Lower lobe of right lung (tissue), 2 donors: ENCODE data around the gene ZNF804A. TPM values are rescaled to one million over a fixed set of nuclear protein-coding genes. Genes with fewer than 3 reads are reported as not detected.

Experiments used
- ATAC-seq, 2 donors: fragments of 200-7000 bp; cut with Tn5 transposase; one replicate each; pipeline ENCODE4 v1.9.1; 2020 to 2022; ENCODE audit warnings: mild to moderate bottlenecking in 2 of 2, moderate library complexity in 2 of 2
- DNase-seq: peaks from one replicate; pipeline ENCODE4 v3.0.0-alpha.2; 2020
- H3K27ac ChIP-seq: fragments of 200-600 bp; one replicate; pipeline ENCODE4 v1.8.0; 2022
- H3K27me3 ChIP-seq: fragments of 200-600 bp; one replicate; pipeline ENCODE4 v1.8.0; 2022; ENCODE audit warnings: low read depth
- H3K36me3 ChIP-seq: fragments of 200-600 bp; one replicate; pipeline ENCODE4 v1.8.0; 2022; ENCODE audit warnings: mild to moderate bottlenecking
- H3K4me1 ChIP-seq: fragments of 200-600 bp; one replicate; pipeline ENCODE4 v1.8.0; 2022
- H3K4me3 ChIP-seq: fragments of 200-600 bp; one replicate; pipeline ENCODE4 v1.8.0; 2022; ENCODE audit warnings: mild to moderate bottlenecking
- H3K9me3 ChIP-seq: fragments of 200-600 bp; one replicate; pipeline ENCODE4 v1.8.0; 2022
- CTCF ChIP-seq: fragments of 200-600 bp; IDR thresholded peaks from one replicate; pipeline ENCODE4 v1.8.0; 2022; ENCODE audit warnings: antibody characterized with exemption, mild to moderate bottlenecking
- intact Hi-C: fragments of 100-400 bp; cut with DNase I; formaldehyde crosslinking; loops from one replicate; pipeline ENCODE4 v1.11.0; 2022
- total RNA-seq: library from RNA; stranded (reverse); fragmentation: NEBNext Ultra II Directional; extraction: Animal tissue kit (Norgen Biotek cat#: 25700); gene quantifications from one replicate; pipeline ENCODE4 v1.2.1, GENCODE V29; 2021
- donor health status: DM: no; HTN: yes; CAD: no; lungs with severe emphysema.

Gene ZNF804A
- total RNA-seq, 1 donor from 2014 or later = 1.3 TPM

DNA sequence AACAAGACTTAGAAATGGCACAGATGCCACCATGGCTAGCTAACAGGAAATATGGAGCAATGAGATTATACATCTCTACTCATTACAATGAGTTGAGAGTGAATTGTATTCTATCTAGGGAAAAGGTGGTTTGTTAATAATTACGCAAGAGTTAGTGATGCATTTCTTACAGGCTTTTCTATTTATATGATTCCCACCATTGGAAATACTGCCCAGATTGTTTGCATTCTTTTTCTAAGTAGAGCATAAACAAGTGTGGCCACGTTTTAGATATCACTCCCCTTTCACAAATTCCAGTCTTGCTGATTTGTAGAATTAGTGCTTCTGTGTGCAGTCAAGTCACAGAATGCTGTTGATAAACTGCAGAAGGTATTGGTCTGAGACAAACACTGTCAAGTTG is 56.6 kb downstream of the ZNF804A start:
- no peak overlapping the region for H3K4me3 ChIP-seq
- TF ChIP-seq CTCF = no peak
- no peaks in the 10 kb centered on the region for H3K27me3 ChIP-seq
- H3K36me3 ChIP-seq = no peaks in the 10 kb centered on the region
- DNase-seq = no peak
- no peak for ATAC-seq
- H3K9me3 ChIP-seq = no peaks in the 10 kb centered on the region
- H3K4me1 ChIP-seq = no peaks in the 10 kb centered on the region
- H3K27ac ChIP-seq = no peak overlapping the region
- intact Hi-C loops = no loop called here

DNA sequence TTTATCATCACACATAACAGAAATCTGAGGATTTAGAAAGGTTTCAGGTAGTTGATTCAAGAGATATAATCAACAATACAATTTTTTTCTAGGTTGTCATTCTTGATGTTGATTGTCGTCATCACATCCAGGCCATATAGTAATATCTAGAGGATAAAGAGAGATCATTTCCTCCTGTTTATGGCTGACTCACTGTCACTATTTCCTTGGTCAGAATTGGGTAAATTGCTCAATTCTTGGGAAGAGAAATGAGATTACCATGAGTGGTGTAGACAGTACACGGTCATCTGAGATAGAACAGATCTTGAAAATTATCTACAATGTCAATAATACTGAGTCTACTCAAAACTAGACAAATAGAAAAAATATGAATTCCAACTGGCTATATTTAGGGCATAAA is 78.8 kb downstream of the ZNF804A start:
- Histone ChIP-seq H3K36me3 (no peaks in the 10 kb centered on the region), H3K27me3 (no peaks in the 10 kb centered on the region), H3K9me3 (no peaks in the 10 kb centered on the region), H3K27ac (no peak overlapping the region), H3K4me1 (no peaks in the 10 kb centered on the region), H3K4me3 (no peak overlapping the region)
- ATAC-seq = no peak
- intact Hi-C loops = no loop called here
- TF ChIP-seq CTCF = no peak
- no peak for DNase-seq

GRCh38 chr2:184679219-184680018 is 81.1 kb downstream of the ZNF804A start:
- no peak for TF ChIP-seq CTCF
- peak; percentile 16 to 57 for ATAC-seq
- Histone ChIP-seq H3K27me3 (no peaks in the 10 kb centered on the region), H3K36me3 (no peaks in the 10 kb centered on the region), H3K4me3 (no peak overlapping the region), H3K27ac (no peak overlapping the region), H3K9me3 (no peaks in the 10 kb centered on the region), H3K4me1 (no peaks in the 10 kb centered on the region)
- intact Hi-C loops = no loop called here
- DNase-seq = no peak

DNA sequence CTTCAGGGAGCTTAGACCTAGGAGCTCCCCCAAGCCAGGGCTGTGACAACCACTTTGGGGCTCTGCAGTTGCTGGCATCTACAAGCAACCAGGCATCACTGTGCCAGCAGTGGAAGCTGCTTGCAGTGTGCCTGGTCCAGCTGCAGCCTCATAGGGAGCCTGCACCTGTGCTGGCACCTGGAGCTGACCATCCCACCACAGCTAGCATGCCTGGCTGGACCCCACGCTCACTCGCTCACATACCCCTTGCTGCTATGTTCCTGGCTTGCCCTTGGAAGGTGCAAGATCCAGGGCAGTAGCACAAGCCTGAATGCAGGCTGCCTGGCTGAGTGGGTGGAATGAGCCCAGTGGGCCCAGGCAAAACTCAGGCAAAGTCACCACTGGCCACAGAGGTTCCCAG is 82.5 kb downstream of the ZNF804A start:
- Histone ChIP-seq H3K27ac (no peak overlapping the region), H3K4me1 (no peaks in the 10 kb centered on the region), H3K4me3 (no peak overlapping the region), H3K36me3 (no peaks in the 10 kb centered on the region), H3K27me3 (no peaks in the 10 kb centered on the region), H3K9me3 (no peaks in the 10 kb centered on the region)
- TF ChIP-seq CTCF = no peak
- no peak for DNase-seq
- no peak for ATAC-seq
- intact Hi-C loops = no loop called here

DNA sequence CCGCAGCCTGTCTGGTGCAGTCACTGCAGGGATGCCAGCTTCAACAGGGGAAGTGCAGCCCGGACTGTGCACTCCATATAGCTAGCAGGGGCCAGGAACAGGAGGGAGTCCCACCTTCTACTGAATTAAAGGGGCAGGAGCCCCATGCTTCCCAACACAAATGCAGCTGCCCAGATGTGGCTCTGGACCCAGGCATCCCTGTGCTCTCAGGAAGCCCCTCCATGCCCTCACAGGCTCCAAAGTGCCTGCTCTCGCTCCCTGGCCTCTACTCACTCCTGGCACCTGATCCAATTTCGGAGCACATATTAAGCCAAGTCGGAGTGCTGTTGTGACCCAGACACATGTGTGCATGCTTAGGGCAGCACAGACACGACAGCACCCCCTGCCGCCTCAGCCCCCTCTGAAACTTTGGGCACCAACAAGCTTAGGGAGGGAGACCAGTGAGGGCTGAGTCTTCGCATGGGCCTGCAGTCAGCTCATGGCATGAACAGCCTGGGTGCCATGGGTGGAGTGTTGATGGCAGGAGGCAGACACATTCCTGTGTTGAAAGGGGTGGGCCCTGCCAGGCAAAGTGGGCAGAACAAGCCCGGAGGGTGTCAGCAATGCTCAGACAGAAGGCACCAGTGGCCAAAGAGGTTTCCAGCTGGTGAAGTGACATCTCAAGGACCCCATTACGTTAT is 83.5 kb downstream of the ZNF804A start:
- no peak for DNase-seq
- intact Hi-C loops = no loop called here

More for the DNA sequence above, 83.5 kb downstream of the ZNF804A start:
- Histone ChIP-seq H3K4me3 (no peak overlapping the region), H3K4me1 (no peaks in the 10 kb centered on the region), H3K36me3 (no peaks in the 10 kb centered on the region), H3K27ac (no peak overlapping the region), H3K27me3 (no peaks in the 10 kb centered on the region), H3K9me3 (no peaks in the 10 kb centered on the region)
- TF ChIP-seq CTCF = no peak
- no peak for ATAC-seq
